Upper lobe of left lung (tissue), 4 donors: Measurements from ENCODE around the gene CRYGC.

Experiments used
- EP300 ChIP-seq, 4 donors: sonication (generic); formaldehyde crosslinking; IDR thresholded peaks; one replicate each; pipeline ENCODE4 v1.5.1; 2017; ENCODE audit warnings: antibody characterized with exemption in 4 of 4, control low read depth in 2 of 4
- POLR2A ChIP-seq, 4 donors: fragments of 450-650 bp; IDR thresholded peaks; one replicate each; pipeline ENCODE4 v1.5.1; 2016 to 2017; ENCODE audit warnings: antibody characterized with exemption in 4 of 4, mild to moderate bottlenecking in 2 of 4
- TF ChIP-seq, protein P1 (sequence below), 6 experiments: fragments of 450-650 bp in 4 of 6; fragments of 200-600 bp in 2 of 6; sonication (generic) in 2 of 6; IDR thresholded peaks; one replicate each; pipeline ENCODE4 v1.5.1; 2016 to 2019; ENCODE audit warnings: antibody characterized with exemption in 6 of 6

DNA sequence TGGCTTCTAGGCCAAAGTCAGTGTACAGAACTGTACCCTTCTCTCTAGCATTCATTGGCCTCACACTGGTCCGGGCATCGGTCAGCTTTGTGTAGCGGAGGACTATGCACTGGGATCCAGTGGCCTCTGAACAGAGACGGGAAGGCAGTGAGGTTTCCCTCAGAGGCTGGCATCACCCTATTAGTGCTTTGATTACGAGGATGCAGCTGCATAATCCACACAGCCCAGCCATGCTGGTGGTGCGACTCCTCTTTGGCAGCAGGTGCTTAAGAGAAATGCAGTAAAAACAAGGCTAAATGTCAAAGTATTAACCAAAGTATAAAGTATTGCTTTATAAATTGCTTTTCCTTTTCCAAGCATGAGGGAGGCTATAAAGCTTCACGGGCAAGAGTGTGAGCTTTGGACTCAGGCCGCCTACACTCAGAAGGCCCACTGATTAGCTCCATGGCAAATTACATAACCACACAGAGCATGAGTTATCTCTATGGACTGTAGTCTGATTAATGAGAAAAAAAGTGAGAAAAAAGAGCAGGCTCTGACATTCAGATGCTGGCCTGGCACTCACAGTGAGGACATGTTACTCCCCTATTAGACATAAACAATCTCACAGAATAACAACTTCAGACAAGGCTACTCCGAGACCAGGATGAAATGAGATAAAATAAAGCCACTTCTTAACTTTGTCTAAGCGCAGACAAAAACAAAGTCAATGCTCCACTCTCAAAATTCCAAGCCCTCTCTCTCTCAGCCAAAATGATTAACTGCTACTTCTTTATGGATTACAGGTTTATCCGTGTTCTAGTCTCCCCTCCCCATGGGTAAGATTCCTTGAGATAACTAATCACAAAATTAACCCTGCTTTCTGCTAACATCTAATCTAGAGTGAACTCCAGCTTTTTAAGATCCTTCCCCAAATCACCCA, 6.4 kb upstream of the CRYGC start:
- TF ChIP-seq, protein P1, sequence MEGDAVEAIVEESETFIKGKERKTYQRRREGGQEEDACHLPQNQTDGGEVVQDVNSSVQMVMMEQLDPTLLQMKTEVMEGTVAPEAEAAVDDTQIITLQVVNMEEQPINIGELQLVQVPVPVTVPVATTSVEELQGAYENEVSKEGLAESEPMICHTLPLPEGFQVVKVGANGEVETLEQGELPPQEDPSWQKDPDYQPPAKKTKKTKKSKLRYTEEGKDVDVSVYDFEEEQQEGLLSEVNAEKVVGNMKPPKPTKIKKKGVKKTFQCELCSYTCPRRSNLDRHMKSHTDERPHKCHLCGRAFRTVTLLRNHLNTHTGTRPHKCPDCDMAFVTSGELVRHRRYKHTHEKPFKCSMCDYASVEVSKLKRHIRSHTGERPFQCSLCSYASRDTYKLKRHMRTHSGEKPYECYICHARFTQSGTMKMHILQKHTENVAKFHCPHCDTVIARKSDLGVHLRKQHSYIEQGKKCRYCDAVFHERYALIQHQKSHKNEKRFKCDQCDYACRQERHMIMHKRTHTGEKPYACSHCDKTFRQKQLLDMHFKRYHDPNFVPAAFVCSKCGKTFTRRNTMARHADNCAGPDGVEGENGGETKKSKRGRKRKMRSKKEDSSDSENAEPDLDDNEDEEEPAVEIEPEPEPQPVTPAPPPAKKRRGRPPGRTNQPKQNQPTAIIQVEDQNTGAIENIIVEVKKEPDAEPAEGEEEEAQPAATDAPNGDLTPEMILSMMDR (IDR thresholded peaks at IDR 0.05), result no peak
- TF ChIP-seq EP300 (IDR thresholded peaks at IDR 0.05) (no peak), POLR2A (IDR thresholded peaks at IDR 0.05) (no peak)
